Activated naive CD8-positive, alpha-beta T cell treated with anti-CD3 and anti-CD28 coated beads for 36 hours (primary cell): ENCODE data around the gene LCNL1. TPM values are rescaled to one million over a fixed set of nuclear protein-coding genes. Genes with fewer than 3 reads are reported as not detected.

Source experiments
- DNase-seq: peaks from one replicate; pipeline ENCODE4 v3.0.0; 2021
- H3K27ac Mint-ChIP-seq: one replicate; pipeline ENCODE4 v1.8.0; 2022; ENCODE audit warnings: mild to moderate bottlenecking, moderate library complexity, mixed read lengths
- H3K27me3 Mint-ChIP-seq: one replicate; pipeline ENCODE4 v1.8.0; 2022; ENCODE audit warnings: mild to moderate bottlenecking, mixed read lengths
- H3K36me3 Mint-ChIP-seq: one replicate; pipeline ENCODE4 v1.8.0; 2021; ENCODE audit warnings: mild to moderate bottlenecking, mixed read lengths
- H3K4me1 Mint-ChIP-seq: one replicate; pipeline ENCODE4 v1.8.0; 2021; ENCODE audit warnings: mixed read lengths
- H3K4me3 Mint-ChIP-seq: one replicate; pipeline ENCODE4 v1.8.0; 2022; ENCODE audit warnings: mild to moderate bottlenecking, moderate library complexity, mixed read lengths
- H3K9me3 Mint-ChIP-seq: one replicate; pipeline ENCODE4 v1.8.0; 2022; ENCODE audit warnings: mixed read lengths
- total RNA-seq, 2 experiments: library from RNA; stranded (reverse); gene quantifications; one replicate each; pipeline ENCODE4 v1.2.3, GENCODE V29; 2021

LCNL1 gene
- total RNA-seq, 2 experiments from 2014 or later, result not detected

GRCh38 chr9:137012694-137013570 is 30.1 kb downstream of the LCNL1 start:
- H3K27ac Mint-ChIP-seq, result no peak overlapping the region
- no peaks in the 10 kb centered on the region for H3K27me3 Mint-ChIP-seq
- H3K4me1 Mint-ChIP-seq, result no peaks in the 10 kb centered on the region
- no peaks in the 10 kb centered on the region for H3K36me3 Mint-ChIP-seq
- H3K9me3 Mint-ChIP-seq, result no peaks in the 10 kb centered on the region
- DNase-seq, result no peak
- H3K4me3 Mint-ChIP-seq, result no peak overlapping the region

GRCh38 chr9:137013571-137013940 is 30.8 kb downstream of the LCNL1 start:
- H3K27me3 Mint-ChIP-seq, result no peaks in the 10 kb centered on the region
- H3K4me3 Mint-ChIP-seq, result no peak overlapping the region

GRCh38 chr9:137014166-137014565 is 31.4 kb downstream of the LCNL1 start:
- DNase-seq, result no peak
- Mint-ChIP-seq H3K4me1 (no peaks in the 10 kb centered on the region), H3K27me3 (no peaks in the 10 kb centered on the region), H3K36me3 (no peaks in the 10 kb centered on the region), H3K9me3 (no peaks in the 10 kb centered on the region), H3K4me3 (no peak overlapping the region), H3K27ac (no peak overlapping the region)

More at GRCh38 chr9:137013571-137013940, 30.8 kb downstream of the LCNL1 start:
- Mint-ChIP-seq H3K9me3 (no peaks in the 10 kb centered on the region), H3K4me1 (no peaks in the 10 kb centered on the region), H3K27ac (no peak overlapping the region), H3K36me3 (no peaks in the 10 kb centered on the region)
- DNase-seq, result no peak

GRCh38 chr9:137014776-137015539 is 32.2 kb downstream of the LCNL1 start:
- Mint-ChIP-seq H3K27me3 (no peaks in the 10 kb centered on the region), H3K4me3 (no peak overlapping the region), H3K9me3 (no peaks in the 10 kb centered on the region), H3K27ac (no peak overlapping the region), H3K4me1 (no peaks in the 10 kb centered on the region), H3K36me3 (no peaks in the 10 kb centered on the region)
- no peak for DNase-seq

GRCh38 chr9:137015540-137015930 is 32.7 kb downstream of the LCNL1 start:
- no peaks in the 10 kb centered on the region for H3K4me1 Mint-ChIP-seq
- no peaks in the 10 kb centered on the region for H3K36me3 Mint-ChIP-seq
- H3K9me3 Mint-ChIP-seq, result no peaks in the 10 kb centered on the region
- H3K27me3 Mint-ChIP-seq, result no peaks in the 10 kb centered on the region
- DNase-seq, result no peak
- no peak overlapping the region for H3K27ac Mint-ChIP-seq
- no peak overlapping the region for H3K4me3 Mint-ChIP-seq

GRCh38 chr9:137015976-137016375 is 33.2 kb downstream of the LCNL1 start:
- no peaks in the 10 kb centered on the region for H3K36me3 Mint-ChIP-seq
- no peak overlapping the region for H3K4me3 Mint-ChIP-seq
- no peak overlapping the region for H3K27ac Mint-ChIP-seq
- H3K4me1 Mint-ChIP-seq, result no peaks in the 10 kb centered on the region
- no peaks in the 10 kb centered on the region for H3K27me3 Mint-ChIP-seq
- no peak for DNase-seq
- no peaks in the 10 kb centered on the region for H3K9me3 Mint-ChIP-seq

GRCh38 chr9:137016436-137016835 is 33.6 kb downstream of the LCNL1 start:
- Mint-ChIP-seq H3K27me3 (no peaks in the 10 kb centered on the region), H3K4me1 (no peaks in the 10 kb centered on the region), H3K27ac (no peak overlapping the region), H3K9me3 (no peaks in the 10 kb centered on the region), H3K36me3 (no peaks in the 10 kb centered on the region), H3K4me3 (no peak overlapping the region)
- DNase-seq, result no peak

GRCh38 chr9:137017071-137017470 is 34.3 kb downstream of the LCNL1 start:
- Mint-ChIP-seq H3K27ac (no peak overlapping the region), H3K36me3 (no peaks in the 10 kb centered on the region), H3K27me3 (no peaks in the 10 kb centered on the region), H3K9me3 (no peaks in the 10 kb centered on the region), H3K4me3 (no peak overlapping the region), H3K4me1 (no peaks in the 10 kb centered on the region)
- no peak for DNase-seq

GRCh38 chr9:137017791-137018497 is 35.2 kb downstream of the LCNL1 start:
- no peaks in the 10 kb centered on the region for H3K9me3 Mint-ChIP-seq
- DNase-seq, result no peak

GRCh38 chr9:137018761-137019559 is 36.2 kb downstream of the LCNL1 start:
- no peak overlapping the region for H3K4me3 Mint-ChIP-seq
- H3K4me1 Mint-ChIP-seq, result no peaks in the 10 kb centered on the region
- no peaks in the 10 kb centered on the region for H3K9me3 Mint-ChIP-seq
- H3K36me3 Mint-ChIP-seq, result no peaks in the 10 kb centered on the region
- H3K27ac Mint-ChIP-seq, result no peak overlapping the region
- no peak for DNase-seq
- no peaks in the 10 kb centered on the region for H3K27me3 Mint-ChIP-seq

More at GRCh38 chr9:137017791-137018497, 35.2 kb downstream of the LCNL1 start:
- H3K27ac Mint-ChIP-seq, result no peak overlapping the region
- no peaks in the 10 kb centered on the region for H3K36me3 Mint-ChIP-seq
- no peaks in the 10 kb centered on the region for H3K4me1 Mint-ChIP-seq
- H3K27me3 Mint-ChIP-seq, result no peaks in the 10 kb centered on the region
- no peak overlapping the region for H3K4me3 Mint-ChIP-seq

- Mint-ChIP-seq H3K27ac (no peak overlapping the region), H3K4me1 (no peaks in the 10 kb centered on the region), H3K36me3 (no peaks in the 10 kb centered on the region), H3K4me3 (no peak overlapping the region), H3K27me3 (no peaks in the 10 kb centered on the region), H3K9me3 (no peaks in the 10 kb centered on the region)
- DNase-seq, result no peak
Measured at GRCh38 chr9:137019891-137020683, 37.3 kb downstream of the LCNL1 start.

GRCh38 chr9:137020771-137021567 is 38.2 kb downstream of the LCNL1 start:
- Mint-ChIP-seq H3K4me1 (no peaks in the 10 kb centered on the region), H3K4me3 (no peak overlapping the region), H3K27ac (no peak overlapping the region), H3K36me3 (no peaks in the 10 kb centered on the region), H3K9me3 (no peaks in the 10 kb centered on the region), H3K27me3 (no peaks in the 10 kb centered on the region)
- no peak for DNase-seq

GRCh38 chr9:137021568-137021978 is 38.8 kb downstream of the LCNL1 start:
- DNase-seq, result no peak
- no peak overlapping the region for H3K27ac Mint-ChIP-seq
- peaks cover under 1% of the 10 kb centered on the region for H3K4me1 Mint-ChIP-seq
- no peaks in the 10 kb centered on the region for H3K36me3 Mint-ChIP-seq
- H3K9me3 Mint-ChIP-seq, result no peaks in the 10 kb centered on the region
- H3K27me3 Mint-ChIP-seq, result no peaks in the 10 kb centered on the region
- no peak overlapping the region for H3K4me3 Mint-ChIP-seq
